T-helper 9 cell (primary cell): ENCODE measurements around the gene MORF4L2.

Experiments
- DNase-seq: peaks from one replicate; pipeline ENCODE4 v3.0.0-alpha.2; 2020
- total RNA-seq, 2 donors: gene quantifications; one replicate each; lab custom pipeline; 2026; lab: John Stamatoyannopoulos, UW

The MORF4L2 gene, protein sequence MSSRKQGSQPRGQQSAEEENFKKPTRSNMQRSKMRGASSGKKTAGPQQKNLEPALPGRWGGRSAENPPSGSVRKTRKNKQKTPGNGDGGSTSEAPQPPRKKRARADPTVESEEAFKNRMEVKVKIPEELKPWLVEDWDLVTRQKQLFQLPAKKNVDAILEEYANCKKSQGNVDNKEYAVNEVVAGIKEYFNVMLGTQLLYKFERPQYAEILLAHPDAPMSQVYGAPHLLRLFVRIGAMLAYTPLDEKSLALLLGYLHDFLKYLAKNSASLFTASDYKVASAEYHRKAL
- 63.8 to 65.9 reads per million in 2 donors for total RNA-seq

DNA sequence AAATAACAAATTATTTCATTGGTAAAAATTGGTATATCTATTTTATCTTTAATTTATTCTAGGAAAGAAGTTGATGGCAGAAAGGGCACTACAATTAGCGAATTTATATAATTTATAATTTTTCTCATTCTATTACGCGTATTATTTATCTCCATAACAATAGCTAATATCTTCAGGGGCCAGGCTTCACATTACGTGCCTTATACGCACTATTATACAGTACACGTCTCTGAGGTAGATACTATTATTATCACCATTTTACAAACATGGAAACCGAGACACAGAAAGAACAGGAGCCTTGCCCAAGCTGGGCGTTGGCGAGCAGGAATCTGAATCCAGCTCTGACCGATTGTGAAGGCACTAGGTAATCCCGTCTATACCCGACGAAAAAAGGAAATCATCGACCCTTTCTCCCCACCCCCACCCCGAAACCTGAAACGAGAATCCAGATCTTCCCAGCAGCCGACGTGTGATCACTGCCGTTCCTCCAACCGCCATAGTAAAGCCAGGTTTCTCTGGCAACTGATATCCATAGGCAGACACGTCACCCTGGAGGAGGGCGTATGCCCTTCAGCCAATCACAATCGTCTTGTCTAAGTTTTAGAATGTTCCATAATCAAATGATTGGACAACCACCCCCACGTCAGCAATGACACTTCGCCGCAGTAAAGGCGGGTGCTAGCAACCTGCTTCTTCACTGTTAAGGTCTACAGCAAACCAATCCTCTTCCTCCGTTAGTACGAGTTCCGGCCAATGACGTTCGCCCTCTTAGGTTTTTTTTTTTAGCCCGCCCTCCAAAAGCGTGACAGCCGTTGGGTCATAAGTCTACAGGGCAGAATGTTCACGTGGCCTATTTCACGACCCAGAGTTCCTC is at the start of gene MORF4L2:
TSS of gene MORF4L2 (minus strand) at position 501 of the 874 bp plus-strand sequence. CDS start 9,672 bp downstream, outside the sequence.
- DNase-seq, result peak; percentile 71

DNA sequence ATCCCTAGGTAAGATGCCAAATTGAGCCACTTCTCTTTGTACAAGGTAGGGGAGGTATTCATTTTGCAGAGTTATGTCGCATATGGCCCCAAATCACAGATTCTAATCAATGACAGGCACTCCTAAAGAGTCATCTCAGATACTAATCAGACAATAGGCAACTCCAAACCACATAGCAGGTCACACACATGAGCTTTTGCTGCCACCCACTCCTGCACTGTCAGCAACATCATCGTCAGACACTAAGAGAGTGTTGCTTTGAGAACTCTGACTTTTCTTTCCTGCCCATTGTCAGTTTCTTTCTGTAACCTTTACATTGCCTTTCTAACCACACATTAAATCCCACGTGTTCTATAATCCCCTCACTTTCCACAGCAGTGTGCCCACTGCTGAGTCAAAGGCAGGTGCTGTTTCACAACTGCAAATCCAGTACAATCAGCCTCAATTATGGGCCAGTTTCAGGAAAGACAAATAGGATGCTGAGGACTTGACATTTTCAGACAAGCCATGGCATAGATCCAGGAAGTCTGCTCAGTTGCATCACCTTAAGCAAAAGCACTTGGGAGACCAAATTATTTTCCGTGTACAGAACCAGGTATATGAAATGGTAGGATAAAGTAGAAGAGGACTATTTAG is 47.7 kb upstream of the MORF4L2 start:
- no peak for DNase-seq

DNA sequence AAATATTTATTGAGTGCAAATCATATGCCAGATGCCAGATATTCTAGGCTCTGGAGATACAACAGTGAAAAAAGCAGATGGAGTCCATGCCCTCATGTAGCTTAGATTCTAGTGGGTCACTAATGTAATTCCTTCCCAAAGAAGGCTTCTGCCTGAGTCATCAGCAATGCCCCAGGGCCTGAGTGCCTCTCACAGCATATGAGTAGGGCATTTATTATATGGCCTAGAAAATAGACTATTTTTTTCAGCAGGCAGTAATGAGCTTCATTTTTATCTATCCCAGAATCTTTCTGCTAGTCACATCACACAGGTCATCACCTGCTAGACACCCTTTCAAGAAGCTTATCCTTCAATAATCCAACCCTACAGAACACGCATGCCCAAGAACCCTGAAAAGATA is 46.5 kb upstream of the MORF4L2 start:
- DNase-seq, result no peak

DNA sequence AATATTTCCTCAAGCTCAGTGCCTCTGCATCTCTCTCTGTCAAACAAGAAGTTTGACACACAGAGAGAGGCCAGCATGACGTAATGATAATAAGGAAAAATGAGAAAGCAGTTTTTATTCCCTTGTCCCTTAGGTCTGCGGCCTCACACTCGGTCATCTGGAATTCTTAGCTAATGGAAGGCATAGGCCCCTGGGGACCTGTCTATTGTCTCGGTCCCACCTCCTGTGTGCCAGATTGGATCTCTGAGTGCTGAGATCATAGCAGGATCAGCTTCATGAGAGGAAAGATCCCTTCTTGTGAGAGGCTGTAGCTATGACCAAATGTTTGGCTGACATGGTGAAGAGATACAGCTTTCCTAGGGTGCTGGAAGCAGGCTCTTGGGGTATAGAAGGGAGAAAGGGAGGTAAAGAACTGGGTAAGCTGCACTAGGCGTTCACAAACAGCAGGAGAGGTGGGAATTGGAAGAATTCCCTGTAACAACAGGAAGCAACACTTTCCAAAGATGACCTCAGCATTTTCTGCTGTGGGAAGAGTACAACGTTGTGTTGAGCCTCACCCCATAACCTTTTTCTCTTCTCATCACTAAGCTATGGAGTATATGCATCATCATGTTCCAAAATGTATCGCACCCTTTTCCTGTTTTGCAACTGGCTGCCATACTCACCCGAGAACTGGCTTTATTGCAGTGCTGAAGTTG is 44.4 kb upstream of the MORF4L2 start:
- no peak for DNase-seq

DNA sequence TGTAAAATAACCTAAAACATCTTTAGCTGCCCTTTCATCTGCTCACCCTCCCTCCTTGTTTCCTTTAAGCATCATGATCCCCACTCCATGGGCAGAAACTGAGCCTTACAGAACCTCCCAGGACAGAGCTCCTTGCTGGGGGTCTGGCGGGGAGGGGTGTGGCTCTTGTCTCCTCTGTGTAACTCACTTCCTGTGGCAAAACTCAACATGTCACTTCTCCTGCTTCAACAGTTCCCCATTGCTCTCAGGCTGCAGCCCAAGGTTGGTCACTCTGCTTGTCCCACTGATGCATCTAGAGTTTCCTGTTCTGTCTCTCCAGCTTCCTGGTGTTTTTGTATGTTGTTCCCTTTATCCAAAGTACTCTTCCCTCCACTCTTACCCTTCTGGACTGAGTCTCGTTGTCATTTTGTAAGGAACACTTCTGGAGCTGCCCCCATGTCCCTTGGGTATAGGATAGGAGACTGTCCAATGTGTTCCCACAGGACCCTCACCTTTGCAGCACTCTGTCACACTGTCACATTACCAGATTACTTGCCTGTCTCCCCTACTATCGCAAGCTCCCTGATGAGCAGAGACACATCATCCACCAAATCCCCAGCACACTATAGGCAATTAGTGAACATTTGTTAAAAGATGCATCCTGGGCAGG is 43.8 kb upstream of the MORF4L2 start:
- no peak for DNase-seq

DNA sequence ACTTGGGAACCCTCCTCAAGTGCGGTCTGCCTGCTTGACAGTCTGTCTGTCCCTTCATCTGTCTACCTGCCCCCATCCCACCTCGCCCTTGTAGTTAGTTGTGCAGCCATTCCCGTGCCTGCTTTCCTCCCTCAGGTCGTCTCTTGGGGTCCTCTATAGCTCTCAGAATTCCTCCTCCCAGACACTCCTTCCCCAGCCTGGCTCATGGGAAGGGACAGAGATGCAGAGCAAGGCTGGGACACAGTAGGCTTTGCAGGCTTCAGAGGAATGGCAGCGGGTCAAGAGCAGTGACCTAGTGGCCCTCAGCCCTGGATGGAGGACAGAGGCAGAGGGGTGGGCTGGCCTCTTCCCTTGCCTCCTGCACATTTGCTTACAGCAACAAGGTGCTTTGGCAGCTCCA is 42.5 kb upstream of the MORF4L2 start:
- no peak for DNase-seq

DNA sequence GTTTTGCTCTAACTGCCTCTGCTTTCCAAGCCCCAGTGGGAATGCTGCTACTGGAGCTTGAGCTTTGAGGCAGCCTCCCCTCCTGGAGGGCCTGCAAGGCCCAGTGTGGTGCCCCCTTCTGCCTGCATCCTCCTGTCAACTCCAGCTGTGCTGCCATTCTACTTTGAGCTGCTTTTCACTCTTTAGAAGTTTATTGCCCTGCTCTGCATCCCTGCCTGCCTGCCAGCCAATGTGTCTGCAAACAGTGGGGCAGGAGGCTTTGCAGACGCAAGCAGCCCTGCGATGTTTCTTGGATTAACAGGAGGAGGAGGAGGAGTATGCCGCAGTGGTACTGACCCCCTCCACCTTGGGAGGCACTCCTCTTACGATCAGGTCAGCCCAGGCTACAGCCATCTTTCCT is 40.6 kb upstream of the MORF4L2 start:
- no peak for DNase-seq

DNA sequence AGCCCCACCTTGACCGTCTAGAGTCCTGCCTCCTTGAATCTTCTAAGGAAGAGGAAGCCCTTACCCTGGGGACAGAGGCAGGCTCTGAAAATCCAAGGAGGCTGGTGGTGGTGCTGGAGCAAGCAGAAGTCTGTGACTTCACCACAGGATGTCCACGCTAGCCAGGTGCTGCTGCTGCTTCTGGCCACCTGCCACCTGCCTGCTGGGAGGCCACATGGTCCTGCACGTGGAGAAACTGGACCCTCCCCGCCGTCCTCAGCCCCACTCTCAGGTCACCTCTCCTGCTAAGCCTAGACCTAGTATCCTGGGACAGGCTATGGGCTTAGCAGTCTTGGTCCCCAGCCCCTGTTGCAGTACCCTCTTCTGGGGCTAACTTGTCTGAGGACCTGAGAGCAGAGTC is 40.0 kb upstream of the MORF4L2 start:
- DNase-seq, result no peak

DNA sequence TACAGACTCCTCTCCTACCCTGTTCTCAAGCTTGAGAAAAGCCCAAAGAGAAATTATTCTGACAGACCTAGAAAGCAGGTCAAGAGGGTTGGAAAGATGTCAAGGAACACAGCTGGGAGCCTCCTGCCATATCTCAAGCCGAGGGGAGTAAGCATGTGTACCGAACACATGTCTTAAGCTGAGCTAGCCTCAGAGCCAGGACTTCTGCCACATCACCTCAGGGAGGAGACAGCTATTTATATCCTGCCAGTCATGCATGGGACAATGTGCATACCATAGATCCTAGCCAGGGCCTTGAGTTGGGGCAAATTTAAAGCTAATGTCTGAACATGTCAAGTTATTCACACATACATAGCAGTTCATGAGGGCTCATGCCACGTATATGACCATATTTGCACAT is 36.0 kb upstream of the MORF4L2 start:
- DNase-seq, result no peak

DNA sequence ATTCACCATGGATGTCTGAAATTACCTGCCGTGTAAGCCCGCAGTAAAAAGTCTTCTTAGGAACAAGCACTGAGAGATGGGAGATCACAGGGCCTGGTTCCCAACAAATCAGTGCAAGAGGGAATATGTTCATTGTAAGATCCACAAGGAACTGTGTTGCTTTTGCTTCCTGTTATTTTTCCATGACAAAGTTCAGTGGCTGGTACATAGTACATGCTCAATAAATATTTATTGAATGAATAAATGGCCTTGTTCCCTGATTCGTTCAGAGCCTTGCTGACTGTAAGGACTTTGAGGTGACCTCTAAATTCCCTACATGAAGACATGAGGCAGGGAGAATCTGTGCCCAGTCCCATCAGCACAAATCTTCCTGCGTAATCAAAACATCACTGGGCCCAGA is 31.6 kb upstream of the MORF4L2 start:
- no peak for DNase-seq

DNA sequence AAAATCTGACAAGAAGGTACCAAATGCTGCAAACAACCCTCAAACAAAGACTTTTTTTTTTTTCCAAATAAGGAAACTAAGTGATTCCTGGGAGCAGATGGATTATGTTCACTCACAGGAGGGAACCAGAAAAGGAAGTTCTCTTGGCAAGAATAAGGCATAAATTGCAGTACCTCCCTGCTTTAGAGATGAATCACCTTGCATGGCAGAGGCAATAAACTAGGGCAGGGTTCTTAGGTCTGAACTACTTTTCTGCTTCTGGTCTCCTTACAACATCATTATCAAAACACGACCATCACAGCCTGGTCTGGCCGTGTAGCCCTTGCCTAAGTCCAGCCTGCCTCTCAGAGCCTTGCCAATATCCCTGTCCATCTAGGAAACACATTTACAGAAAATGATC is 30.5 kb upstream of the MORF4L2 start:
- DNase-seq, result no peak

DNA sequence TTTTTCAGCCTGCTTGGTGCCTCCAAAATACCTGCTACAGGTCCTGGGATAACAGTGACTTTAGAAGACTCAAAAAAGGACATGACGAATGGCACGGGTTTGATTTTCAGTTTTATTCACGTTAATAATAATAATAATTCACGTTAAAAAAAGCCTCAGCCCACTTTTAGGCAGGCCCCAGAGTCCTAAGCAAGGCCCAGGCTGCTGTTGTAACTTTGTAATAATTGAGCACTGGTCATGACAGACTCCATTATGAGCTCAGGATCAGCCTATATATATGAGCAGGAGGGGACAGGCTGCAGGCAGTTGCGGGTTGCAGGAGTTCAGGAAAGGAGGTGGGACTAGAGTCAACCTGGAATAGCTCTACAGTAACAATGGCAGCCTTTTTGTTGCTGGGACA is 24.1 kb upstream of the MORF4L2 start, which contains the start of gene TMEM31:
TSS of gene TMEM31 (plus strand) at position 301 of the 400 bp plus-strand sequence. CDS start 1,350 bp downstream, outside the sequence.
- DNase-seq, result no peak

DNA sequence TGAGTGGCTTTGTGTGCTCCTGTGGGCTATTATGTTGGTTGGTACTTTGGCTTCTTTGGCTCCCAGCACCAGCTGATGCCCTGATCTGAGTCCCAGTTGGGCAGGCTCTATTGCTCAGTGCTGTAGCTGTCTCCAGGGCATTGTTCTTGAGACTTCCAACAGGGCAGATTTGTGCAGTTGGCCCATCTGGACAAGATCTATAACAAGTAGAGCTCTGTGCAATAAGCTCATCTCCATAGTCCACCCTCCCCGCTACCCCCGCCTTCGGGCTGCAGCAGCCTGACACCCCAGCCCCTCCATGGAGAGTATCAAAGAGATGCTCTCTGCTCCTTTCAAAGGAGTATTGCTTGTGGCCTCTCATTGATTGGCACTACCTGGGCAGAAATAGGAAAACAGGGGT is 18.4 kb upstream of the MORF4L2 start:
- DNase-seq, result no peak

DNA sequence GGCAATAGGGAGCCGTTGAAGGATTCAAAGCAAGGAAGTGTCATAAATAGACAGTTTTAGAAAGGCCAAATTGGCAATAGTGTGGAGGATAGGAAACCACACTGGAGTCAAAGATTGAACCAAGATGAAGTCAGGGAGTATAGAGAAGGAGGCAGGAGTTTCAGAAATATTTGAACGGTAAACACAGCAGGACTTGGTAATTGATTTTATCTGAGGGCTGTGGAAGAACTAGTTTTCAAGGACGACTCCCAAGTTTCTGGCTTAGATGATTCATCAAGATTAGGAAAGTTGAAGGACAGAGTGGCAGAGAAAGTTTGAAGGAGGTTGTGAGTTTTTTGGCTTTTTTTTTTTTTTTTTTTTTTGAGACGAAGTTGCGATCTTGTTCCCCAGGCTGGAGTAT is 12.7 kb upstream of the MORF4L2 start:
- no peak for DNase-seq

DNA sequence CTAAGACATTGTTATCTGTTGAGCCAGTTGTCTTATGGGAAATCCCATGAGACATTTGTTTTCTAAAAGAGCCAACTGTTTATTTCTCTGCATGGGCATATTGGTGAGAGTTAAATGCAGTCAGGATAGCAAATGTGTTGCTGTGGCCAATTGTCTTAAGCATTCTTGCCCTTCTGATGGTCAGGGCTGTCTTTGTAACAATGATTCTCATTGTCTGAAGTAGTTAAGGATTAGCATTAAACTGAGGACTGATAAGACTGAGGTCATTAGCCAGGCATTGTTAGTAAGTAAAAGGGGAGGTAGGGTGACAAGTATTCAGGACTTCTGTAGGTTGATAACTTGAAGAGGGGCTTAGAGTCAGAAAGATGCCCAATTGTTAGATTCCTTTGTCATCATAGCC is 11.2 kb upstream of the MORF4L2 start:
- DNase-seq, result no peak

DNA sequence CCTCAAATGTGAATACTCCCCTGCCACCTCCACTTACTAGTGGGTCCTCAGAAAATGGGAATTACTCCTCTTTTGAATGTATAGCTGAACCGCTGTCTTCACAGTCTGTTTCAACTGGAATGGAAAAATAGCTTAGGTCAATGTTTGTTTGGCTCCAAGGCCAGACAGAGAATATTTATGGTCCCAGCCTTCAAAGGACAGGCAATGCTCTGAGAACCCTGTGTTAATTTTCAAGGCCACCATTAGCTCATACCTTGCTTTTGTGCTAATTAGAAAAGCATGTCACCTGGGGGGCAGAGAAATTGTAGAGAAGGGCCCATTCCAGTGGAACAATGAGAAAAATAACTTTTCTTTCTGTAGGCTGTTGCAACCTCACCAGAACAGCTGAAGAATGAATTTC is 4.6 kb upstream of the MORF4L2 start:
- DNase-seq, result no peak

DNA sequence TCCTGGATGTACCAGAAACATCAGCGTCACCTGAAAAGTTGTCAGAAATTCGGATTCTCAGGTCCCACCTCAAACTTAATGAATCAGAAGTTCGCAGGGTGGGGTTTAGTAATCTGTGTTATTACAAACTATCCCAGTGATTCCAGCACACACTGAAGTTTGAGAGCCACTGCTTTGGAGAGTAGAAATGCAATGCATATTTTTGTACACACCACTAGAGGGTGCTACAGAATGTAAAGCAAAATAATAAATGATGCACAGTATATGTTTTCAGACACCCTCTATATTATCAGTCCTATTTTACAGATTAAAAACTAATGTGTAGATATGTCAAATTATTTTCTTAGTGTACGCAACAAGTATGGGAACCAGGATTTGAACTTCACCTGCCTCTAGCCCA is 2.4 kb upstream of the MORF4L2 start:
- DNase-seq, result no peak

DNA sequence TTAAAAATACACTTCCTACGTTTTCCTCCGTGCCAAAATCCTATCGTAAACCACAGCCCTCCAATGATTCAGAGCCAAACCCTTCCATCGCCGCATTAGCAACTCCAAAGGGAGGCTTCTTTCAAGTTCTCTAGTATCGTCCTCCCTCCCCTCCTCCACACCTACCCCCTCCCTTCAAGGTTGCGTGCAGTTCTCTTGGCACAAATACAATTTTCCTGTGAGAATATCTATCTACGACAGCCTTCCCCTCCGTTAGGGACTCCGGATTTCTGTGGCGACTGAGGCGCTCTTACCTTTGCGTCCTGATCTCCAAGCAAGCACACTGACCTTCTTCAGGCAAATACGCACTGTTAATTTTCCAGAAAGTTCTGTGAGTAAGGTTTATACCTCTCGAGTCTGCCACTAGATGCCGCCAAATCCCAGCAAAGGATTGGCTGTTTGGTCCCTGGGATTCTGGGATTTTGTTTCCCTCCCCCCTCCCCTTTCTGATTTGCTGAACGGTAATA is 1.2 kb upstream of the MORF4L2 start:
- peak; percentile 25 for DNase-seq

DNA sequence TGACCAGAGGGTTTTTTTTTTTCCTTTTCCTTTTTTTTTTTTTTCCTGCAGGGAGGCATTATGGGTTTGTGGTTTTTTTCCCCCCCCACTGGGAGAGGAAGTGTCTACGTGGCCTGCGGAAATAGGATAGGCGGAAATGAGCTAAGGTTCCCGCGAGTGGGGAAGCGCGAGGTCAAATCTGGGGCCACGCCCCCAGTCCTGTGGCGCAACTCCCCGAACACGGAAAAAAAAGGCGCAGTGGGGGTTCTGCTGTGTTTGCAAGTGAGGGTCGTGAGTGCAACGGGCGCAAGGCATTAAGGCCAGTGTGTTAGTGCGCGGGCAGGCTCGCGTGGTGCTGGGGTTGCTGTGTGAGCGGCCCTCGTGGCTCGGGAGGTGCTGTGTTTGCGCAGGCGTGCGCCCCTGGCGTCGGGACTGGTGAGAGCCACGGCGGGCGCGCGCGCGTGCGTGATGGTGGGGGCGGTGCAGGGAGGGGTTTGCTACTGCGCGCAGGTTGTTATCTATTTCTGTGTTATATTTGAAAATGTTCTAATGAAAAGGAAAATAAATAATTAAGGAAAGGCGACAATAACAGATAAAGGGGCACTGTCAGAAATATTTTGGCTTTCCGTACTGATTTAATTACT is 685 bp upstream of the MORF4L2 start:
- peak; percentile 82 for DNase-seq

DNA sequence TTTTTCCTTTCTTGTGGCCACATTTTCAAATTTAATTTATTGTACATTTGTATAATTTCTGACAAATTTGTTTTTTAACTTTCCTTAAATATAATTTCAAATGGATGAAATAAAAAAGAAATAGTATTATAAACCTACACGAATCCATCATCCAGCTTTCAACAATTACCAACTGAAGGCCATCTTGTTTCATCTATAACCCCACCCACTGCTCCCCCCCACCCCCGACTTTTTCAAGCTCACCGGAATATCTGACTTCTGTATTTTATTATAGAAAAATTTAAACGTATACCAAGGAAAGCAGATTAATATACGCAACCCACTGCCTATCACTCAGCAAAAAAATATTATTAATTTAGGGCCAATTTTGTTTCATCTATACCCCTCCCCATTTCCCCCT is 1.1 kb downstream of the MORF4L2 start:
- DNase-seq, result no peak

DNA sequence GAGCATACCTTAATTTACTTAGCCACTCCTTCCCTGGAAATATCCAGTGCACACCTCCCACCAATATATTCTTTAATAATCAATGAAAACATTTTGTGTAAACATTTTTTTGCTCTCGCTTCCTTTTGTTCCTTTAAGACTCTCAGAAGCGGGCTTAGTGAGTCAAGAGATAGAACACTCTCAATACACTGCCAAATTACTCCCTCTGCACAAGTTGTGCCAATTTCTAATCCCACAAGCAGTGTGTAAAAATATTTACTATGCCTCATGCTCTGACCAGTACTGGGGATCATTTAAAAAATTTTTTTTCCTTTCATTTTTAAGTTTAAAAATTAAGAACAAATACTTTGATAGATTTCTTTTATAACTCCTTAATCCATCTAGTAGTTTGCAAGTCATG is 5.1 kb downstream of the MORF4L2 start:
- DNase-seq, result no peak
